ENCODE data around the gene NUDC.

DNA sequence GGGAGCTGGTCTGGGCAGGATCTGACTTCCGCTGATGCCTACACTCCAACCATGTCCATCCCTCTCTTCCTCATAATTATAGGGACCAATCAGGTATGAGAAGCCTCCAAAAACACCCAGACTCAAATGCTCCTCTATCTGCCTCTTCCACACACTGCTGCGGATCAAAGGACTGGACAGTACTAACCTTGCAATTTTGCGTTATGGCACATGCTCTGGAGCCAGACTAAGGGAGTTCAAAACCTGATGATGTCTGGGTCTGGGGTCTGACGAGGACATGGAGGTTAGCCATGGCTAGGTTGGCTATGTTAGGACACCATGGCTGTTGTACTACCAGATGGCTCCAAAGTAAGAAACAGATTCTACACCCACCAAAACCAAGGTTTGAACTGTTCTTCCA is 41.8 kb upstream of the NUDC start:
- TF ChIP-seq NFRKB (IDR thresholded peaks at IDR 0.05; ENCODE audit: low read depth): no peak
- no peak for TF ChIP-seq HNRNPL (IDR thresholded peaks at IDR 0.05; ENCODE audit: low read depth, low read length)
- no peak for TF ChIP-seq JUND (IDR thresholded peaks at IDR 0.05; ENCODE audit: borderline replicate concordance, low read depth, low read length)
- no peak for TF ChIP-seq JUND (tag; IDR thresholded peaks at IDR 0.05; ENCODE audit: borderline replicate concordance, low read depth, low read length)
- TF ChIP-seq ZNF24 (IDR thresholded peaks at IDR 0.05): no peak
- TF ChIP-seq, protein P1, sequence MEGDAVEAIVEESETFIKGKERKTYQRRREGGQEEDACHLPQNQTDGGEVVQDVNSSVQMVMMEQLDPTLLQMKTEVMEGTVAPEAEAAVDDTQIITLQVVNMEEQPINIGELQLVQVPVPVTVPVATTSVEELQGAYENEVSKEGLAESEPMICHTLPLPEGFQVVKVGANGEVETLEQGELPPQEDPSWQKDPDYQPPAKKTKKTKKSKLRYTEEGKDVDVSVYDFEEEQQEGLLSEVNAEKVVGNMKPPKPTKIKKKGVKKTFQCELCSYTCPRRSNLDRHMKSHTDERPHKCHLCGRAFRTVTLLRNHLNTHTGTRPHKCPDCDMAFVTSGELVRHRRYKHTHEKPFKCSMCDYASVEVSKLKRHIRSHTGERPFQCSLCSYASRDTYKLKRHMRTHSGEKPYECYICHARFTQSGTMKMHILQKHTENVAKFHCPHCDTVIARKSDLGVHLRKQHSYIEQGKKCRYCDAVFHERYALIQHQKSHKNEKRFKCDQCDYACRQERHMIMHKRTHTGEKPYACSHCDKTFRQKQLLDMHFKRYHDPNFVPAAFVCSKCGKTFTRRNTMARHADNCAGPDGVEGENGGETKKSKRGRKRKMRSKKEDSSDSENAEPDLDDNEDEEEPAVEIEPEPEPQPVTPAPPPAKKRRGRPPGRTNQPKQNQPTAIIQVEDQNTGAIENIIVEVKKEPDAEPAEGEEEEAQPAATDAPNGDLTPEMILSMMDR (IDR thresholded peaks at IDR 0.05 in 2 of 3, conservative IDR thresholded peaks at IDR 0.05 in 1 of 3; ENCODE audit: insufficient read depth in 2 of 3, low read depth in 1 of 3, low read length in 3 of 3): no peak
- TF ChIP-seq ZNF121 (CRISPR knock-in tag; conservative IDR thresholded peaks at IDR 0.05): no peak
- TF ChIP-seq MXI1 (IDR thresholded peaks at IDR 0.05; ENCODE audit: low read depth, low read length): no peak
- no peak for TF ChIP-seq ZNF507 (tag; conservative IDR thresholded peaks at IDR 0.05)
- no peak for TF ChIP-seq RAD51 (IDR thresholded peaks at IDR 0.05; ENCODE audit: borderline replicate concordance, low read depth)
- TF ChIP-seq NR3C1 (CRISPR knock-in tag; IDR thresholded peaks at IDR 0.05): no peak
